MM.1S (cell line): ENCODE measurements around the gene SIGLEC6.

Source experiments
- DNase-seq: peaks from one replicate; pipeline ENCODE4 v3.0.0-alpha.2; 2015
- H2AFZ ChIP-seq: fragments of 300-600 bp; sonication (generic); 2 replicates; pipeline ENCODE4 v1.6.0; 2016; ENCODE audit warnings: antibody characterized with exemption, low read length
- H3F3A ChIP-seq: fragments of 300-600 bp; sonication (generic); 2 replicates; pipeline ENCODE4 v1.6.1; 2016; ENCODE audit warnings: mild to moderate bottlenecking, antibody characterized with exemption, low read length, moderate library complexity, mixed read lengths; ENCODE audit not compliant: insufficient read depth
- H3K27ac ChIP-seq: fragments of 300-600 bp; sonication (generic); 2 replicates; pipeline ENCODE4 v1.5.1; 2016; ENCODE audit warnings: mild to moderate bottlenecking, low read length
- H3K27me3 ChIP-seq: fragments of 300-600 bp; sonication (generic); replicated peaks from 2 replicates; pipeline ENCODE4 v1.6.0; 2016; ENCODE audit warnings: low read length; ENCODE audit not compliant: insufficient read depth
- H3K36me3 ChIP-seq: fragments of 300-600 bp; sonication (generic); replicated peaks from 2 replicates; pipeline ENCODE4 v1.6.1; 2016; ENCODE audit warnings: mild to moderate bottlenecking, low read length, mixed read lengths; ENCODE audit not compliant: insufficient read depth
- H3K4me1 ChIP-seq: fragments of 300-600 bp; sonication (generic); 2 replicates; pipeline ENCODE4 v1.6.1; 2016; ENCODE audit warnings: low read length, mixed read lengths
- H3K4me2 ChIP-seq: fragments of 300-600 bp; sonication (generic); 2 replicates; pipeline ENCODE4 v1.6.0; 2016; ENCODE audit warnings: low read depth, low read length
- H3K4me3 ChIP-seq: fragments of 300-600 bp; sonication (generic); 2 replicates; pipeline ENCODE4 v1.5.1; 2016; ENCODE audit warnings: low read length, mixed read lengths
- H3K79me2 ChIP-seq: fragments of 300-600 bp; sonication (generic); 2 replicates; pipeline ENCODE4 v1.6.1; 2016; ENCODE audit warnings: mixed run types, low read length, mixed read lengths
- H3K9ac ChIP-seq: fragments of 300-600 bp; sonication (generic); 2 replicates; pipeline ENCODE4 v1.6.1; 2016; ENCODE audit warnings: low read length, mixed read lengths
- H3K9me2 ChIP-seq: fragments of 300-600 bp; sonication (generic); replicated peaks from 2 replicates; pipeline ENCODE4 v1.6.1; 2016; ENCODE audit warnings: mild to moderate bottlenecking, low read length, mixed read lengths; ENCODE audit not compliant: insufficient read depth
- H3K9me3 ChIP-seq: fragments of 300-600 bp; sonication (generic); replicated peaks from 2 replicates; pipeline ENCODE4 v1.6.1; 2016; ENCODE audit warnings: mild to moderate bottlenecking, low read length, mixed read lengths; ENCODE audit not compliant: insufficient read depth
- H4K20me1 ChIP-seq: fragments of 300-600 bp; sonication (generic); 2 replicates; pipeline ENCODE4 v1.6.1; 2016; ENCODE audit warnings: mild to moderate bottlenecking, low read length, moderate library complexity, mixed read lengths; ENCODE audit not compliant: insufficient read depth
- EZH2 ChIP-seq: fragments of 300-600 bp; sonication (generic); optimal IDR thresholded peaks from 2 replicates; pipeline ENCODE3; 2017; ENCODE audit warnings: low read depth, mild to moderate bottlenecking, antibody characterized with exemption, low read length, mixed read lengths
- EZH2phosphoT487 ChIP-seq: fragments of 300-600 bp; sonication (generic); IDR thresholded peaks from 2 replicates; pipeline ENCODE4 v1.6.1; 2018; ENCODE audit warnings: antibody characterized with exemption, low read length
- TF ChIP-seq, protein P1 (sequence below): fragments of 300-600 bp; sonication (generic); IDR thresholded peaks from 2 replicates; pipeline ENCODE4 v1.5.1; 2016; ENCODE audit warnings: antibody characterized with exemption, low read length, mixed read lengths

The SIGLEC6 gene

DNA sequence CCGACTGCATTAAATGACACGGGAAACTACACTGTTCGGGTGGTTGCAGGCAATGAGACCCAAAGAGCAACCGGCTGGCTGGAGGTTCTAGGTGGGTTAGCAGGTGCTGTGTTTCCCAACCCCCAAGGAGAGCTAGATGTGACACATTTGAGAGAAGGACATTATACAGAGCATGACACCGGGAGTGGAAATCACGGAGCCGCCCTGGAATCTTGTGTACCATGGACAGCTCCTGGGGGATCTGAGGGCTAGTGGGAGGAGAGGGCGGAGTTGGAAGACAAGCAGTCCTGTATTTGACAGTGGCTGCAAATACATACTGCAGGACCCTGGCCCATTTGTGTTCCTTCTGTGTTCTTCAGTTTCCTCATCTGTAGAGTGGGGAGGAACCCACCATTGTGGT lies 50.9 kb downstream of the SIGLEC6 start:
- no peak for DNase-seq
- H3K27me3 ChIP-seq = no peaks in the 10 kb centered on the region

DNA sequence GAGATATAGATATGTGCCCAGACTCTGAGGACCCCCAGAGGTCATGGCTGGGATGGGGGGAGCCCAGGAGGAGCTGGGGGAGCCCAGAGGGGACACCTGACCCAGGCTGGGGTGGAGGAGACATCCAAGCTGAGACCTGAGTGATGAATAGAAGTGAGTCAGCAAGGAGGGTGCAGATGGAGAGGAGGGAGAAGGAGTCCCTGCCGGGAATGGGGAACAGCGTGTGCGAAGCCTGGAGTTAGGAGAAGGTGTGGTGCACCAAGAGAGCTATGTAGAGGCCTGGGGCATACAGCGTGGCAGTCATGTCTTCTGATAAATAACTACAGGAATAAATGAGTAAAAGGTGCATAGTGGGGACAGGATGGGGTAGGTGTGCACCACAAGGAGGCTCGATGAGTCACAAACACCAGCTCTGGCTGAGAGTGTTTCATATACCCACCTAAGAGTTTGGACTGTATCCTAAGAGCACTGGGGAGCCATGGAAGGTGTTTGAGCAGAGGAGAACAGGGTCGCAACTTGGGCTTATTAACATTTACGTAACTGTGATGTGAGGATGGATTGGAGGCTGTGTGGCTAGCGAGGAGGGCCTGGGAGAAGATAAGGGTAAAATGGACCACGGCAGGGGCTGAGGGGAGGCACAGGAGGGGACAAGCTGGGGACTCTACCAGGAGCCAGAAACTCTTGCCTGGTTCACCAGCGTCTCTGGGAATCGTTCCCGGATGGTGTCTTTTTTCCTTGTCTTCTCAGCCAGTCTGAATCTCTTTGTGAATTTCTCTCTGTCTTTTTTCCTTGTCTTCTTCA lies 51.7 kb downstream of the SIGLEC6 start:
- H2AFZ ChIP-seq = no peak overlapping the region
- H3K27ac ChIP-seq = no peak overlapping the region
- no peaks in the 10 kb centered on the region for H3K4me1 ChIP-seq
- no peaks in the 10 kb centered on the region for H3K36me3 ChIP-seq
- no peak for DNase-seq
- H3K9me2 ChIP-seq = no peaks in the 10 kb centered on the region
- H3K9me3 ChIP-seq = no peaks in the 10 kb centered on the region
- H4K20me1 ChIP-seq = no peaks in the 10 kb centered on the region
- no peaks in the 10 kb centered on the region for H3F3A ChIP-seq
- no peak overlapping the region for H3K4me3 ChIP-seq
- H3K4me2 ChIP-seq = no peak overlapping the region
- H3K27me3 ChIP-seq = no peaks in the 10 kb centered on the region
- TF ChIP-seq, protein P1, sequence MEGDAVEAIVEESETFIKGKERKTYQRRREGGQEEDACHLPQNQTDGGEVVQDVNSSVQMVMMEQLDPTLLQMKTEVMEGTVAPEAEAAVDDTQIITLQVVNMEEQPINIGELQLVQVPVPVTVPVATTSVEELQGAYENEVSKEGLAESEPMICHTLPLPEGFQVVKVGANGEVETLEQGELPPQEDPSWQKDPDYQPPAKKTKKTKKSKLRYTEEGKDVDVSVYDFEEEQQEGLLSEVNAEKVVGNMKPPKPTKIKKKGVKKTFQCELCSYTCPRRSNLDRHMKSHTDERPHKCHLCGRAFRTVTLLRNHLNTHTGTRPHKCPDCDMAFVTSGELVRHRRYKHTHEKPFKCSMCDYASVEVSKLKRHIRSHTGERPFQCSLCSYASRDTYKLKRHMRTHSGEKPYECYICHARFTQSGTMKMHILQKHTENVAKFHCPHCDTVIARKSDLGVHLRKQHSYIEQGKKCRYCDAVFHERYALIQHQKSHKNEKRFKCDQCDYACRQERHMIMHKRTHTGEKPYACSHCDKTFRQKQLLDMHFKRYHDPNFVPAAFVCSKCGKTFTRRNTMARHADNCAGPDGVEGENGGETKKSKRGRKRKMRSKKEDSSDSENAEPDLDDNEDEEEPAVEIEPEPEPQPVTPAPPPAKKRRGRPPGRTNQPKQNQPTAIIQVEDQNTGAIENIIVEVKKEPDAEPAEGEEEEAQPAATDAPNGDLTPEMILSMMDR = no peak
- no peak for TF ChIP-seq EZH2
- TF ChIP-seq EZH2phosphoT487 = no peak
- no peaks in the 10 kb centered on the region for H3K79me2 ChIP-seq
- H3K9ac ChIP-seq = no peak overlapping the region

More for the DNA sequence above, 50.9 kb downstream of the SIGLEC6 start:
- no peaks in the 10 kb centered on the region for H3K9me2 ChIP-seq
- no peaks in the 10 kb centered on the region for H3K9me3 ChIP-seq
- H2AFZ ChIP-seq = no peak overlapping the region
- no peaks in the 10 kb centered on the region for H4K20me1 ChIP-seq
- no peak overlapping the region for H3K4me3 ChIP-seq
- H3F3A ChIP-seq = no peaks in the 10 kb centered on the region
- TF ChIP-seq, protein P1 = no peak
- TF ChIP-seq EZH2phosphoT487 = no peak
- no peak overlapping the region for H3K4me2 ChIP-seq
- no peak overlapping the region for H3K9ac ChIP-seq
- no peaks in the 10 kb centered on the region for H3K4me1 ChIP-seq
- H3K27ac ChIP-seq = no peak overlapping the region
- no peaks in the 10 kb centered on the region for H3K79me2 ChIP-seq
- H3K36me3 ChIP-seq = no peaks in the 10 kb centered on the region

DNA sequence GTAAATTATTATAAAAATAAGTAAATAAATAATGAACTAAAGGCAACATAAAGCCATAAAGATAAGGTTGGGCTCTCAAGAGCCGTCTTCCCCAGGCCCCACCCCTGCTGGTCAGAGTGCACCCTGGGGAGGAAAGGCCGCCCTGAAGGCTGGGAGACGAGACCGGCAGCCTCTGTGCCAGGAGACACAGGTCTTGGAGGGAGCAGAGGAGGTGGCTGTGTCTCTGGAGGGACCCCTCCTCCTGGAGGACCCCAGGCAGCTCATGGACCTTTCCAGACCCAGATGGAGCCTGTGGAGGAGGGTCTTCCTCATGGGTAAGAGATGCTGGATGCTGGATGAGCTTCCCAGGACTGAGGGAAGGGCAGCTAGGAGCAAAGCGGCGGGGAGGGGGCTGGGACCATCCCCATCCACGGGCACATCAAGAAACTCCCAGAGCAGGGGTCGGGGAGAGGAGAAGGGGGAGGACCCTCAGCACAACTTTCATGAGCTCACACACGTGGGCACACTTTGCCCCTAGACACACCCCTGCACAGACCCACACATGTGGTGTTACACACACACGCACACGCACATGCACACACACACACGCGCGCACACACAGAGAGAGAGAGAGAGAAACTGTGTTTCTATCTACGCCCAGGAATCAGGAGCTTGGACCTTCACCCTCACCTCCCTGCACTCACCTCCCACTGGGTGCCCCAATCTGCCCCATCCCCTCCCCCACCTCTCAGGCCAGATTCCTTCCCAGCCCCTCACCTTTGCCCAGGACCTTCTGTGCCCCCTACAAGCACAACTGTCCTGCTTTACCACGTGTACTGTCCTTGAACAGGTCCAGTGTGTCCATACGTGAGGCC lies 52.9 kb downstream of the SIGLEC6 start, which contains the start of gene CEACAM18:
TSS of gene CEACAM18 (plus strand) at position 159 of the 854 bp plus-strand sequence.
- H3K4me2 ChIP-seq = no peak within 1 kb of the TSS
- no peaks in the 10 kb centered on the region for H3K79me2 ChIP-seq
- no peak for TF ChIP-seq EZH2
- TF ChIP-seq, protein P1 = no peak
- no peak for TF ChIP-seq EZH2phosphoT487
- H3K9me2 ChIP-seq = no peaks in the 10 kb centered on the region
- no peak within 1 kb of the TSS for H3K4me3 ChIP-seq
- H3K4me1 ChIP-seq = no peaks in the 10 kb centered on the region
- no peak within 1 kb of the TSS for H3K9ac ChIP-seq
- no peaks in the 10 kb centered on the region for H3K9me3 ChIP-seq
- no peaks in the 10 kb centered on the region for H3K27me3 ChIP-seq
- no peaks in the 10 kb centered on the region for H3K36me3 ChIP-seq
- DNase-seq = no peak
- no peak within 1 kb of the TSS for H3K27ac ChIP-seq
- no peak within 1 kb of the TSS for H2AFZ ChIP-seq
- no peaks in the 10 kb centered on the region for H4K20me1 ChIP-seq
- H3F3A ChIP-seq = no peaks in the 10 kb centered on the region
